GM12878 (cell line): ENCODE results near the gene KRT14. TPM values are rescaled to one million over a fixed set of nuclear protein-coding genes. Genes with fewer than 3 reads are reported as not detected.
"Not testable (repeated sequence)": the region's sequence is repeated elsewhere in the genome, so short reads cannot be mapped to it uniquely, and the experiment has no call there.

Source experiments
- ATAC-seq: fragments of 200-7000 bp; cut with Tn5 transposase; 3 replicates; pipeline ENCODE4 v1.9.1; 2020; ENCODE audit warnings: mild to moderate bottlenecking, moderate library complexity
- BruUV-seq: library from RNA; stranded (reverse); fragments of 400-500 nt; replicated peaks from 2 replicates; lab custom pipeline; 2021; lab: Mats Ljungman, UMichigan
- CTCF ChIA-PET: fragments of 300-600 bp; sonication (Branson Sonifier 250); formaldehyde crosslinking; extraction: SDS; loops from one replicate; lab custom pipeline; 2021; ENCODE audit warnings: inconsistent platforms; lab: Yijun Ruan, JAX
- POLR2A ChIA-PET: fragments of 350-600 bp; formaldehyde crosslinking; extraction: SDS; loops from one replicate; lab custom pipeline; 2021; ENCODE audit warnings: inconsistent platforms; lab: Charles Lee
- RAD21 ChIA-PET: fragments of 300-600 bp; sonication (Branson Sonifier 250); formaldehyde crosslinking; loops from one replicate; lab custom pipeline; 2023; ENCODE audit warnings: antibody characterized with exemption; ENCODE audit not compliant: unreplicated experiment; lab: Charles Lee
- SMC1A ChIA-PET: fragments of 300-600 bp; sonication (Branson Sonifier 250); formaldehyde crosslinking; loops from one replicate; lab custom pipeline; 2023; ENCODE audit not compliant: unreplicated experiment, uncharacterized antibody; lab: Charles Lee
- DNase-seq: peaks from one replicate; pipeline ENCODE4 v3.0.0-alpha.2; 2011; ENCODE audit warnings: low read depth, low spot score
- FAIRE-seq: peaks from 3 replicates; lab custom pipeline; 2011; peaks lifted over from hg19 to GRCh38; lab: Jason Lieb, UNC
- H2AFZ ChIP-seq: 2 replicates; pipeline ENCODE4 v1.6.0; 2011; ENCODE audit warnings: low read depth, low read length, control low read depth; ENCODE audit not compliant: control insufficient read depth
- H3K27ac ChIP-seq: 2 replicates; pipeline ENCODE4 v1.5.1; 2011; ENCODE audit warnings: control low read depth; ENCODE audit not compliant: control insufficient read depth, insufficient read depth
- H3K27me3 ChIP-seq, 2 experiments: replicated peaks in 1 of 2; 2 replicates each; pipeline versions ENCODE4 v1.6.0 to v1.6.1; 2011; ENCODE audit warnings: low read length in 1 of 2; ENCODE audit not compliant: control insufficient read depth in 2 of 2, insufficient read depth in 2 of 2
- H3K36me3 ChIP-seq, 2 experiments: 2 replicates each; pipeline ENCODE4 v1.5.1; 2011; ENCODE audit warnings: low read length in 1 of 2; ENCODE audit not compliant: control insufficient read depth in 2 of 2, insufficient read depth in 2 of 2
- H3K4me1 ChIP-seq: 2 replicates; pipeline ENCODE4 v1.6.1; 2011; ENCODE audit warnings: mild to moderate bottlenecking, low read length, moderate library complexity, mixed read lengths; ENCODE audit not compliant: control insufficient read depth, insufficient read depth
- H3K4me2 ChIP-seq: 2 replicates; pipeline ENCODE4 v1.6.0; 2011; ENCODE audit warnings: control low read depth; ENCODE audit not compliant: control insufficient read depth, insufficient read depth
- H3K4me3 ChIP-seq: fragments of 200-600 bp; sonication (generic); 2 replicates; pipeline ENCODE4 v1.5.1; 2016
- H3K79me2 ChIP-seq: 2 replicates; pipeline ENCODE4 v1.6.0; 2011; ENCODE audit warnings: low read length; ENCODE audit not compliant: control insufficient read depth, insufficient read depth
- H3K9ac ChIP-seq: 2 replicates; pipeline ENCODE4 v1.8.0; 2011; ENCODE audit warnings: low read length, control low read depth, mixed read lengths; ENCODE audit not compliant: control insufficient read depth, insufficient read depth
- H3K9me3 ChIP-seq: replicated peaks from 3 replicates; pipeline ENCODE4 v1.5.1; 2011; ENCODE audit warnings: mild to moderate bottlenecking, low read length; ENCODE audit not compliant: control insufficient read depth, insufficient read depth
- H4K20me1 ChIP-seq: 2 replicates; pipeline ENCODE4 v1.6.0; 2011; ENCODE audit not compliant: control insufficient read depth, insufficient read depth
- ASH2L ChIP-seq: fragments of 300-600, 200-600 bp; sonication (generic); IDR thresholded peaks from 2 replicates; pipeline ENCODE4 v1.6.1; 2017; ENCODE audit warnings: low read depth, mild to moderate bottlenecking, borderline replicate concordance
- FOS ChIP-seq: IDR thresholded peaks from 3 replicates; pipeline ENCODE4 v1.6.1; 2011; ENCODE audit warnings: borderline replicate concordance; ENCODE audit not compliant: insufficient read length; ENCODE audit errors: extremely low read depth
- FOXM1 ChIP-seq: IDR thresholded peaks from 2 replicates; pipeline ENCODE4 v1.6.1; 2012; ENCODE audit warnings: low read depth, mild to moderate bottlenecking, inconsistent platforms, low read length, moderate library complexity
- MXI1 ChIP-seq: fragments of 150-350 bp; IDR thresholded peaks from 2 replicates; pipeline ENCODE4 v1.6.1; 2011; ENCODE audit warnings: low read depth, mild to moderate bottlenecking, inconsistent platforms, low read length, improper control_type of control experiment
- POLR2AphosphoS5 ChIP-seq: IDR thresholded peaks from 2 replicates; pipeline ENCODE4 v1.6.1; 2011; ENCODE audit warnings: mild to moderate bottlenecking, low read length, inconsistent platforms
- POU2F2 ChIP-seq: IDR thresholded peaks from 3 replicates; pipeline ENCODE4 v1.6.1; 2011; ENCODE audit warnings: low read depth, mild to moderate bottlenecking, low read length, borderline replicate concordance
- RCOR1 ChIP-seq: conservative IDR thresholded peaks from 2 replicates; pipeline ENCODE4 v1.6.1; 2012; ENCODE audit warnings: low read depth, low read length, improper control_type of control experiment
- RFX5 ChIP-seq: IDR thresholded peaks from 2 replicates; pipeline ENCODE4 v1.6.1; 2011; ENCODE audit warnings: low read depth, low read length, improper control_type of control experiment
- RUNX3 ChIP-seq: IDR thresholded peaks from 2 replicates; pipeline ENCODE4 v1.6.1; 2012; ENCODE audit warnings: low read length, inconsistent platforms
- SMARCA5 ChIP-seq: fragments of 450-650 bp; IDR thresholded peaks from 2 replicates; pipeline ENCODE4 v1.6.1; 2017; ENCODE audit warnings: mild to moderate bottlenecking
- SPI1 ChIP-seq: IDR thresholded peaks from 2 replicates; pipeline ENCODE4 v1.6.1; 2011; ENCODE audit warnings: low read depth, mild to moderate bottlenecking, low read length, moderate library complexity, borderline replicate concordance; ENCODE audit not compliant: insufficient read depth
- TCF12 ChIP-seq: IDR thresholded peaks from 2 replicates; pipeline ENCODE4 v1.6.1; 2011; ENCODE audit warnings: low read depth, mild to moderate bottlenecking, low read length
- TCF3 ChIP-seq: IDR thresholded peaks from 2 replicates; pipeline ENCODE4 v1.6.1; 2012; ENCODE audit warnings: low read depth, mild to moderate bottlenecking, low read length, borderline replicate concordance; ENCODE audit not compliant: insufficient read depth
- ZNF384 ChIP-seq: IDR thresholded peaks from 2 replicates; pipeline ENCODE4 v1.6.1; 2012; ENCODE audit warnings: low read depth, mild to moderate bottlenecking, low read length, improper control_type of control experiment, borderline replicate concordance
- WGBS: methylation state at CpG from one replicate; pipeline ENCODE4 v1.1.6; 2016; ENCODE audit warnings: low lambda C conversion rate; ENCODE audit not compliant: insufficient replicate concordance, insufficient coverage; ENCODE audit errors: missing lambda C conversion rate; 5-methylcytosine and 5-hydroxymethylcytosine counted together
- in situ Hi-C: fragments of 300-500 bp; cut with MboI; formaldehyde crosslinking; loops from 9 replicates; pipeline ENCODE4 v1.14.3; 2018; ENCODE audit warnings: mixed read lengths
- intact Hi-C: fragments of 100-400 bp; cut with micrococcal nuclease; formaldehyde crosslinking; loops from one replicate; pipeline ENCODE4 v1.14.2; 2022; ENCODE audit not compliant: unreplicated experiment
- polyA plus RNA-seq, 11 experiments: library from polyadenylated mRNA; depleted of rRNA in 4 of 11; unstranded in 6 of 11; stranded (reverse) in 5 of 11; fragments of >200 nt; fragmentation: Nextera tagmentation in 4 of 11; fragmentation: Illumina TruSeq in 1 of 11; extraction: Ambion mirVana in 4 of 11; extraction: Trizol in 1 of 11; gene quantifications; 1 replicate in 1 of 11; 2 replicates in 10 of 11; pipeline versions ENCODE4 v1.2.1 to v1.2.3, GENCODE V29; 2011 to 2016; ENCODE audit warnings: inconsistent platforms in 2 of 11, missing spikeins in 2 of 11, low read depth in 1 of 11
- total RNA-seq, 4 experiments: library from RNA; depleted of rRNA in 3 of 4; stranded (reverse); fragments of >200 nt in 3 of 4; fragmentation: Illumina TruSeq in 1 of 4; extraction: Trizol in 1 of 4; gene quantifications; 2 replicates each; pipeline versions ENCODE4 v1.2.1 to v1.2.3, GENCODE V29; 2013 to 2021
- TF ChIP-seq, protein P1 (sequence below): IDR thresholded peaks from 2 replicates; pipeline ENCODE4 v1.6.1; 2011; ENCODE audit warnings: mild to moderate bottlenecking, low read depth, low read length, moderate library complexity; ENCODE audit not compliant: insufficient replicate concordance

Gene KRT14
- total and polyA plus RNA-seq, 10 of the 15 experiments (the other 5 are each of a cell fraction or from before 2014, with no cell fraction given) = 1.5 TPM; not detected in 9

DNA sequence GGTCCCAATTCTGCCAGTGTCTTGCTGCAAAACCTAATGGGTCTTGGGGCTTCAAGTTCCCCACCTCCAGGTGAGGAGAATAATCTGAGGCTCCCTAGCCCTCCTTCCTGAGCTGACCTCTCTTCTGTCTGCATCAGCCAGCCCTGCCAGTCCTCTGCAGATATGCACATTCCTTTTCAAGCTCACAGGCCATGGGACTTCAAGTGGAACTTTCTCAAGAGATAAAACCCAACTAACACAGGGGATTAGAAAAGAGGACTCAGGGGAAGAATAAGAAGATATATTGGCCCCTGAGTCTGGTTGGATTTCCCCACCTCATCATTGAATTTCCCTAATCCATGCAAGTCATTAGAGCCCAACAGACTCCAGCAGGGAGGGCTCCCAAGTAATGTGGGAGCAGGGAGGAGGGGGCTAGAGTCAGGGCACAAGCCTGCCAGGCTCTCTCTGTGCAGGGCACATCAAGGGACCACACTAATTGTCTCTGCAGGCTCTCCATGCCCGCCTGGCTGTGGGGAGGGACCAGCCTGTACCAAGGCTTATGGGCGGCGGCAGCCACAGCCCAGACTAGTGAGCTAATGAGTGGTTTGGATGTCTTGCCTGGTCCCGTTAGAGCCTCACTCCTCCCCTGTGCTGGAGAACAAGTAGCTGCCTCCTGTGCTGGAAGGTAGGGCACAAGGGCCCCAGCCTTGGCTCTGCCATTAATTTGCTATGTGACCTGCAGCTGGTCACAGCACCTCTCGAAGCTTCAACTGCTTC, 1.2 kb downstream of the KRT14 start:
- WGBS = 27% methylated on average over 5 of the region's 5 CpGs
- BruUV-seq = no TSS peak
- H3K4me3 ChIP-seq = no peak overlapping the region
- H2AFZ ChIP-seq = no peak overlapping the region
- no peaks in the 10 kb centered on the region for H3K79me2 ChIP-seq
- DNase-seq = no peak
- ChIA-PET RAD21 (no interaction called here), SMC1A (no interaction called here)
- H3K4me2 ChIP-seq = no peak overlapping the region
- TF ChIP-seq ASH2L = no peak
- TF ChIP-seq MXI1 = no peak
- no peak for TF ChIP-seq POLR2AphosphoS5
- TF ChIP-seq SPI1 = no peak
- no peak for TF ChIP-seq TCF12
- TF ChIP-seq FOXM1 = no peak
- TF ChIP-seq SMARCA5 = no peak
- TF ChIP-seq FOS = no peak
- no peak for TF ChIP-seq POU2F2
- TF ChIP-seq, protein P1, sequence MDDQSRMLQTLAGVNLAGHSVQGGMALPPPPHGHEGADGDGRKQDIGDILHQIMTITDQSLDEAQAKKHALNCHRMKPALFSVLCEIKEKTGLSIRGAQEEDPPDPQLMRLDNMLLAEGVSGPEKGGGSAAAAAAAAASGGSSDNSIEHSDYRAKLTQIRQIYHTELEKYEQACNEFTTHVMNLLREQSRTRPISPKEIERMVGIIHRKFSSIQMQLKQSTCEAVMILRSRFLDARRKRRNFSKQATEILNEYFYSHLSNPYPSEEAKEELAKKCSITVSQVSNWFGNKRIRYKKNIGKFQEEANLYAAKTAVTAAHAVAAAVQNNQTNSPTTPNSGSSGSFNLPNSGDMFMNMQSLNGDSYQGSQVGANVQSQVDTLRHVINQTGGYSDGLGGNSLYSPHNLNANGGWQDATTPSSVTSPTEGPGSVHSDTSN = no peak
- TF ChIP-seq TCF3 = no peak
- TF ChIP-seq RCOR1 = no peak
- no peak for TF ChIP-seq RUNX3
- TF ChIP-seq RFX5 = no peak
- TF ChIP-seq ZNF384 = no peak
- TF ChIP-seq, all 136 proteins: peak for 0
- POLR2A ChIA-PET = no interaction called here
- intact Hi-C loops = no loop called here
- Histone ChIP-seq H4K20me1 (no peaks in the 10 kb centered on the region), H3K9ac (no peak overlapping the region), H3K27me3 (peaks cover 0 to 2% of the 10 kb centered on the region in 2 experiments; a peak in 2 of 4 replicates), H3K9me3 (no peaks in the 10 kb centered on the region), H3K4me1 (no peaks in the 10 kb centered on the region), H3K27ac (no peak overlapping the region), H3K36me3 (no peaks in the 10 kb centered on the region)
- ATAC-seq (no peak), FAIRE-seq (no peak)
- in situ Hi-C loops = no loop called here
- CTCF ChIA-PET = interaction anchor here (0.7 to 1.0 kb wide), 3 partner anchors 63 to 133 kb away, joined by 3 read pairs; no protein-coding TSS in a partner anchor

DNA sequence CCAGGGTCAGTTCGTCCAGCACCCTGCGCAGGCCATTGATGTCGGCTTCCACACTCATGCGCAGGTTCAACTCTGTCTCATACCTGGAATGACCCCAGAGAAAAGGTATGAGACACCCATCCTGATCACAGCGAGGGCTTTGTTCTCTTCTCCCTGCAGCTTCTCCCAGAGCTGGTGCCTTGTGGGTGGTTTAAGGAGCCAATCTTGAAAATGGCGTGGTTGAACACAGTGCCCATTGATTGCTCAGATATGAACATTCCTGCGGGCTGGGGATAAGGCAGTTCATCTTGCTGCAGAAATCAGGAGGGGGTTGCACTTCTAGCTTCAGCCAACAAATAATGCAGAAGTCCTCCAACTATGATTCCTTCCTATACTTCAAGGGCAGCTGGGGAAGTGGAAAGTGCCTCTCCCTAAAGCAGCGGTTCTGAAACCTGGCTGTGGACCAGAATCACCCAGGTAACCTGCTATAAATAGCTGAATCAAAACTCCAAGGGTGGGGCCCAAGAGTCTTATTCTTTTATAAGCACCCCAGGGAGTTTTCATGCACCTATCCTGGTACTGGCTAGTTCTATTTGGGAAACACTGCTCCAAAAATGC, 2.3 kb downstream of the KRT14 start:
- H3K79me2 ChIP-seq, BruUV-seq, H3K4me1 ChIP-seq, FAIRE-seq, ATAC-seq, POLR2A ChIA-PET, H3K27me3 ChIP-seq, H3K4me3 ChIP-seq, in situ Hi-C loops, DNase-seq, H3K4me2 ChIP-seq, H4K20me1 ChIP-seq, SMC1A ChIA-PET, H3K9ac ChIP-seq, H3K9me3 ChIP-seq, H3K27ac ChIP-seq, H2AFZ ChIP-seq, H3K36me3 ChIP-seq, intact Hi-C loops, RAD21 ChIA-PET: not testable (repeated sequence)
- 24% methylated on average over 8 of the region's 8 CpGs for WGBS
- CTCF ChIA-PET = interaction anchor here (0.8 kb wide), 1 partner anchor 9 kb away, joined by 3 read pairs; no protein-coding TSS in a partner anchor
